Activated naive CD4-positive, alpha-beta T cell (primary cell): ENCODE results near the gene RREB1.
A peak's percentile ranks its signal among the peaks of the same experiment; 100 is the strongest.

ENCODE experiments used
- DNase-seq, 4 experiments: peaks; one replicate each; lab custom pipeline; 2025; lab: John Stamatoyannopoulos, UW

RREB1 gene

DNA sequence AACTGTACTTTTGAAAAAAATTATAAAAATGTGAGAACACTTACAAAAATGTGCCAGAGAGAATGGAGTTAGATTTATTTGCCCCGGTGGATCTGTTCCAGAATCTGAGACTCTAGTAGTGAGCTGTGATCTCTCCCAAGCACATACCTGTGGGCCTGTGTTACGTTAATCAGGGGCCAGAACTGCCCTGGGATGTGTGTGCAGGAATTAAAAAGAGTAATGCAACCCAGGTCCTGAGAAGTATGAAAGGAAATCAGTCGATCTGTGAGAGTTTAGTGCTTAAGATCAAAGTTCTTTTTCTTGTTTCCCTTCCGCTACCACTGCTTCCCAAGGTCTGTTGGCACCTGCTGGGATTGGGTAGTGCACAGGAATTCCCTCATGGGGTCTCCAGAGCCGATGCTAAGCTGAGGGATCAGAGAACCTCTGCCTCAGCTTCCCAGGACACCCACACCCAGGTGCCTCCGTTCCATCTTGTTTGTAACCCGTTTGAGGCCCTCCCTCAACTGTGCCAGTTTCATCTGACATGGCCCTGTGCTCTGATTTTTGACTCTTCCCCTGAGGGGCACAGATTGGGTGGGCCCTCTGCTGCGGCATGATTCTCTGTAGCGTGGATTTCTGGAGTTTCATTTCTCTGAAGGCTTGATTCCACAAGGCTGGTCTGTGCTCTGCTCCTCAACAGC, 87.7 kb downstream of the RREB1 start:
- DNase-seq, result no peak

DNA sequence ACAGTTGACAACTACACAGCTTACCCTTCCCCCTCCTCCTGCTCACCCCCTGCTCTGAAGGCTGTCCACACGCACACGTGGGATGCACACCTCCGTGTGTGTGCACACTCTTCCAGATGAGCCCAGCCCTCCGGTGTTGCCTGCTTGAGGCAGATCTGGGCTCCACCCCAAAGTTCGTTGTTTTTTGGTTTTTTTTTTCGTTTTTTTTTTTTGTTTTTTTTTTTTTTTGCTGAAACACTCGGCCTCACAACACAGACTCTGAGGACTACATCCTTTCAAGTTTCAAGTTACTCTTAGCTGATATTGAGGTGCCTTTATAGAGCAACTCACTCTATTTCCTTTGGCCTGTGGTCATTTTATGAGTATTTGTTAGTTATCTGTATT, 88.2 kb downstream of the RREB1 start:
- peak in 1 of 4 experiments; percentile 7 for DNase-seq

DNA sequence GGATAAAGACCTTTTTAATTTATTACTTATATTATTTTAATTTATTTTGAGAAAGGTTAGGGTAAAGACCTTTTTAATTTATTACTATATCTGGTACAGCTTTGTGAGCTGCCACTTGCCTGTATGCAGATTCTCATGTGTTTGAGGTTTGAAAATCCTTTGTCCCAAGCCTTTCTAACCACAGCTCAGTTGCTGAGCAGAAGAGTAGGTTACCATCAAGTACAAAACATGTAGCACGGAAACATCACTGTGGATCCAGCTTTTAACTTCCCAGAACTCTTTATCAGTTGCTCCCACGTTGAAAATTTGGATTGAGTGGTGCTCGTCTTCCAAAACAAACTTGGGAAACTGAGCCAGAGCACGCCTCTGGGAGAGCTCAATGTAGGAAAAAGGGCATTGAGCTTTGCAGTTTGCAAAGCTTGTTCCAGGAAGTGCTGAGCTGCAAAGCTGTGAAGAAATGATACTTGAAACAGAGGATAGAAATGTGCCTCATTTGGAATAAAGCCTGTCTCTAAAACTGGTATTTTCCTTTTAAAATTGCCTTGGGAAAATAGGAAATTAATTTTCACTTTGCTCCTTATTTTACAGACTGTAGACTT, 89.0 kb downstream of the RREB1 start:
- no peak for DNase-seq

DNA sequence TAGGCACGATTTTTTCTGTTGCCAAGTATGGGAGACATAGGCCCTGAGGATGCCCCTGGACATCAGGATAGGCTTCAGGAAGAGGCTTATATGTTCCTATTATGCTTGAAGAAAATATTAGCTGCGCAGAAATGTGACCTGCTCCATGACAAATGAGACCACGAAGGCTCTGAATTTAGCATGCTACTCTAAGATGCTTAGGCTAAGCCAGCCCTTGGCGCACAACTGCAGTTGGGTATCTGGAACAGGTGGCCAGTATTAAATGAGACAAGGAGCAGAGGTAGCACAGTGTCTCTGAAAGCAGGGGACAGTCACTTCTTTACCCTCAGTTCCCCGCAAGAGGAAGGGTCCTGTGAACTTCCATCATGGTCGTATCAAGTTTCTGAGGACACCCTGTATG, 90.0 kb downstream of the RREB1 start:
- no peak for DNase-seq

DNA sequence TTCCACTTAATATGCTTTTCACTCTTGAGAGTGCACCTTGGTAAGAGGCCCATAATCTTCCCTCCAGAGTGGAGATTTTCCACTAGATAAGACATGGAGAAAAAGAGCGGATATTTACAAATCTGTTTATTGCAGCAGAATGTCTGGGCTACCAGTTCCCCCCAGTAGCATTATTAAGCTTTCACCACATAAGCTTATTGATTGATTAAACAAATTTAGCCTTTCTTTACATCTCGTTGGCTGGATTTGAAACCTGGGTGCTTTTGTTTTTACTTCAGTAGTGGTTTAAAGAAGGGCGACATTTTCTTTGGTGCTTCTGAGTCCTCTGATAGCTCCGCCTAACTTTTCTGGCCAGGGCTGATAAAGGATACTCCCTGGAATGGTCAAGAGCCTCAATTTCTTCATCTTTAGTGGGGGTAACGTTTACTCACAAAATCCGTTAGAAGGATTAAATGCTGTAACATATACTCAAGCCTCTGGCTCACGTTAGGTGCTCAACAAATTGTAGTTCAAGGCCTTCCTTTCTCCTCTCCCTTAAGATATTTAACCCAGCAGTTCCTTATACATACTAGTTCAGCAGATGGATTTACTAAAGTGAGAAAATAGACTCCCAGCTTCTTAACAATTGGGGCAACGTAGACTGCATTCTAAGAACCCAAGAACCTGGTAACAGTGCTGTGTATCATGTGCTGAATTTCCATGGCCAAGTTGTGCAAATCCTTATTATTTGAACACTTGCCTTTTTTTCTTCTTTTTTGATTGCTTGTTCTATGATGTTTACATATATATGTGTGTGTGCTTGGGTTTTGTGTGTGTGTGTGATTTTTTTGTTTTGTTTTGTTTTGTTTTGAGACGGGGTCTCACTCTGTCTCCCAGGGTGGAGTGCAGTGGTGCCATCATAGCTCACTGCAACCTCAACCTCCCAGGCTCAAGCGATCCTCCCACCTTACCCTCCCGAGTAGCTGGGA, 91.4 kb downstream of the RREB1 start:
- DNase-seq, result no peak

DNA sequence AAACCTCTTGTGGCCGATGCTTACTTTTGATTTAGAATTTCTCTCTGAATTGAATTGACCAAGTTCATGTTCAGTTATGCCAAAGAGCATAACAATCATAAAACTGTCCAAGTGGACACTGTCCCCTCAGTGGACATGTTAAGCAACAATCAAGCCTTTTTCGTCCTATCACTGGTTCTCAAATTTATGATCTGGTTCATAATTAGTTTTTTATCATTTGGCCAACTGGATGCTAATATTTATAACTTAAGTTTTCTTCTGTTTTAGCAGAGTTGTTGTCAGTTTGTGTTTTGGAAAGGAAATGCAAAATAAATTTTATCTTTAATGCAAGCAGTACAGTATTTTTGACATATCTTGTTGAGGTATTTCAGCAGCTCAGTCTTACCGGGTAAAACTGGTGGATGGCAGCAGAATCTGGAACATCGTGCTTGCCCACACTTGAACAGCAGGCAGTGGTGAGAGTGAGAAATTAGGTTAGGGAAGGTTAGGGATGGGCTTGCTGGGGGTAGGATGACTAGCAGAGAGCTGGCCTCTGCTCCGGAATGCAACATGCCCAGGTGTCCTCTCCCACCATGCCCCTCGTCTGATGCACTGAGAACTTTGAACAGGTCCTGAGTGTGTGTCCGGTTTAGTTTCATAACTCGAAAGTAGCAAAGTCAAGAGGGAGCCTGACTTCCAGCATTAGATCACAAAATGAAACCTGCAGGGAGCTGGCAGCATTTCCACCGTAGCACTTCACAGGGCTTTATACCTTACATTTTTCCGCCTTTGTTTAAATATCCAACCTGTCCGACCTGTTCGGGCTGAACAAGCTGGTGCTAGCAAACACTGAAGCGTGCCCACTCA, 93.1 kb downstream of the RREB1 start:
- DNase-seq, result no peak

DNA sequence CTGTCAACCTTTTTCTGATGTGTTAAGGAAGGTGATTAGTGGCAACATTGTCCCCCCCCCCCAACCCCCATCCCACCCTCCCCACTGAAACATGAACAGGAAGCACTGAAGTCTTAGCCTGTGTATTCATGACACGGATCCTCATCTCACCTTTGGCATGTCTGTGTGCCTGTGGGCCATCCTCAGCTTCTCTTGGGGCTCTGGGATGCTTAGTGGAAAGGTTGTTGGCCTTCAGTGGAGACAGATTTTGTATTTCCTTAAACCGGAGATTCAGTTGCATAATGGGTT, 93.6 kb downstream of the RREB1 start:
- DNase-seq, result no peak

DNA sequence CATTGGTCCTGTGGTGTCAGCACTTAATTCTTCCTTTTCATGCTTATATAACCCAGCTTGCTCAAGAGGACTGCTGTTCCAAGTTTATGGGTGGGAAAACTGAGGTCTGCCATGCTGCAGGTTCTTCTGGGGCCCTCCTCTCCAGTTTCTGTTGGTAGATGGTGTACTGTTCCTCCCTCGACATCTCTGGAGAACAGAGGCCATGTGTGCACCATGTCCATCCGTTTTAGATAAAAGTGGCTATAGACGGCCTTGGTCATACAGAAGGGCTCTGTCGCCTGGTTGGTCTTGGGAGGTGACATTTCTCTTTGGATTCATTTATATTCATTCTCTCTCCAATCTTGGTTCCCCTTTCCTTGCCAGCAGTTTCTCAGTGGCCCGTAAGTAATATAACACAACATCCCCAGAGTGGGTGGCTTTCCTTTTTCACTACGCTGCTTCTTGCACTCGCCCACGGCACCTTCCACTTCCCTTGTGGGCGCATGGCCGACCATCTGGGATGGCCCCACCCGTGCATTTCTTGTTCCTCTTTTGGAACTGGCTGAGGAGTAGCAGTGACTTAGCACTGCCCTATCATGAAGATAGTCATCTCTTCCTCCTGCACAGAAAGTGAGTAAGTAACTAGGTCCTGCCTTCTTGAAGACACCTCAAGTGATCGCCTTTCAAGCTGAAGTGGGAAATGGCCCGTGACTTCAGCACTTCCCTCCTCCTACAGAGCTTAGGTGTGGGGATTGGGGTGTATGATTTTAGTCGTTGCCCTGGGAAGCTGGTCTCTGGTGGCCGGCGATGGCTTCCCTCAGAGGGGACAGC, 94.2 kb downstream of the RREB1 start:
- DNase-seq, result no peak

DNA sequence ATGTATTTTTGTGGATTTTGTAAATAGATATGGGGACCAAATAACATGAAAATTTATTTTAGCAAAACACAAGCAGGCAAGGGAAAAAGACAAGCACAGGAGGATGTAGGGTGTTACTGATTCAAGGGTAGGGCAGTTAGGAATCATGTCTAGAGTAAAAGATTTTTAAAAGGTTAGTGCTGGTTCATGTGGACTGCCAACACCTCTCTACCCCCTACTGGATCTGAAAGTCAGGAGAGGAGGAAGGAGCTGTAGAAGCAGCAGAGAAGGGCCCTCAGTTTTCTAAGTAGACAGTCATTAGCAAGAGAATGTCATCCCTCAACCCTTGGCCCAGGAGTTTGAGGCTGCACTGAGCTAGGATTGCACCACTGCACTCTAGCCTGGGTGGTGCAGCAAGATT, 95.2 kb downstream of the RREB1 start:
- DNase-seq, result no peak

DNA sequence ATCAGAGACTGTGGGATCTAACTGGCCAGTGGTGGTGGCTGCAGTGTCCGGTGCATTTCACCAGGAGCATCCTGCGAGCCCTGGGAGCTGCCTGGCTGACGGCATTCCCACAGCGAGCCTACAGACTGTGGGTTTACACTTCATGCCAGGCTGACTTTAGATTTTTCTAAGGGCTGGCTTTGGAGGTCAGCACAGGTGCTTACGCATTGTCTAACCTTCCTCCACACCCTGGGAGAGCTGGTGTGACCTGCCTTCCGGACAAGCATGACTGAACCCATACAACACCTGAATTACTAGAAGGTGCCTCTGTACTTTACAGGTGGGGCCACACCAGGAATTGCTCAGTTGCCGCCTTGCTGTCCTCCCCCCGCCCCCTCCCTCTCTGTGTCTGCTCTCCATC, 96.2 kb downstream of the RREB1 start:
- no peak for DNase-seq

DNA sequence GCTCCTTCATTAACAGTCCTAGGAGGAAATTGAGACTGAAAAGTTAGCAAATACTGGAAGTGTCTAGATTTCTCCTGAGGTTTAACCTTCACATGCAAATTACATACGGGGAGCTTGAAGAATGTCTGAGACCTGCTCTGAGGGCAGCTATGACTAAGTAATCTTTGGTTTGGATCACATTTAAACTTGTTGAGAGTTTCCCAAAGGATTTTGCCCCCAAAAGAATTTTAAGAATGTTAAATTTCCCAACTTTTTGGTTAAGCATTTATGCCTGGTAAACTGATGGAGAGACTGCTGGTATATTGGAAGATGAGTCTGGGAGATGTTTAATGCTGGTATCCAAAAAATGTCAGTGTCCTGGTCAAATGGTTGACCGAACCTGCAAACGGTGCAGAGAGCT, 97.0 kb downstream of the RREB1 start:
- no peak for DNase-seq

DNA sequence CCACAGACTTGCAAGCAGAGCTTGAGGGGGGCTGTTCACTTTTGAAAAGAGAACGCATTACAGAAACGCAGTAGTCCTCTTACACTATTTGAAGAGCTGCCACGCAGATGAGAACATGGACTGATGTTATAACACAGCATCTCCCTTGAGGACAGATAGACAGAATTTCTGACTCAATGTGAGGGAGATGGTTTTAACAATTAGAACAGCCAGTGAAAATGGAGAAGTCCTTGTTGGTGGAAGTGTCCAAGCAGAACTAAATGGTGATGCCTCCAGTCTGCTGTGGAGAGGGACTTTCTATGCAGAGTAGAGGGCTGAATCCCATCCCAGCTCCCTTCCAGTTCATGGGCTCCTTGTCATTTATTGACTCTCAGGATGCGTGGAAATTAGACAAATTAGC, 100.0 kb downstream of the RREB1 start:
- no peak for DNase-seq

DNA sequence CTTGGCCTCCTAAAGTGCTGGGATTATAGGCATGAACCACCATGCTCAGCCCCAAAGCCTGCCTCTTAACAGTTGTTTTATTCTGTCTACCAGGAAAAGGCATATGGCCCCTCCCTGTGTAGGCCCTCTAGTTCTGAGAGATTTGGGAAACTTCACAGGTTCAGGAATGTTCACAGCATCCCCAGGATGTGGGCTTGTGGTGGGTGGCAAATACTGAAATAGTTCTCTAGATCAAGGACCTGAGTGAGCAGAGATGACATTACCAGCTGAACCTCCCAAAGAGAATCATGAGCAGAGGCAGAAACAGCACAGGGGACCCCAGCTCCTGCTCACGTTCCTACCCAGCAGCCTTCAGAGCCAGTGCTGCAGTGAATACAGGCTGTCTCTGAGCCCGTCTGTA, 105.7 kb downstream of the RREB1 start:
- no peak for DNase-seq

DNA sequence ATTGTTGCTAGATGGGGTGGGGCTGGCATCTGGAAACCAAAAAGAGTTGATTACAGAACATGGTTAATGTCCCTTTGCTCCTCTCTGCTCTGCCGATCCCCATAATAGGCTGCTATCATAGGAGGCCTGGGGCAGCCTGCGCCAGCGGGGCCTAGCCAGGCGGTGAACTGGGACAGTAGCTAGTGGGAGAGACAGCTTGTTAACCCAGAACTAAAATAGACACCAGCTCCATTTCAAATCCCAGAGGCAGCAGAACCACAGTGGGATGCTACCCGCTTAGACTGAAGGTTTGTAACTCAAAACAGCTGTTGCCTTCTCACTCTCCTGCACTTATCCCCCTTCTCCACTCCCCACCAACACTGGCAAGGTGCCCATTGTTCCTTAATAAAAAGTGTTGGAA, 106.7 kb downstream of the RREB1 start:
- no peak for DNase-seq

DNA sequence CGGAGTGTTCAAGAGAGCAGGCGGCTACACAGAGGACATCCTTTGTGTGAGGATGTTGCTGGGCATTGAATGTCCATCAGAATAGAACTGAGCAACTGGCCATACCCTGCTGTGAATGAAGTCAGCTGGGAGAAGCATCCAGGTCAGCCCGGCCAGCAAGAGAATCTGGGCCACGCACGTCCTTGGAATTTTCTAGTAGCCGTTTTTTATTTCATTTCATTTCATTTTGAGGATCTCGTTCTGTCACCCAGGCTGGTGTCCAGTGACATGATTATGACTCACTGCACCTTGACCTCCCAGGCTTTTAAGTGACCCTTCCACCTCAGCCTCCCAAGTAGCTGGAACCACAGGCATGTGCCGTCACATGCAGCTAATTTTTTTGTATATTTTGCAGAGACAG, 107.4 kb downstream of the RREB1 start:
- DNase-seq, result no peak

DNA sequence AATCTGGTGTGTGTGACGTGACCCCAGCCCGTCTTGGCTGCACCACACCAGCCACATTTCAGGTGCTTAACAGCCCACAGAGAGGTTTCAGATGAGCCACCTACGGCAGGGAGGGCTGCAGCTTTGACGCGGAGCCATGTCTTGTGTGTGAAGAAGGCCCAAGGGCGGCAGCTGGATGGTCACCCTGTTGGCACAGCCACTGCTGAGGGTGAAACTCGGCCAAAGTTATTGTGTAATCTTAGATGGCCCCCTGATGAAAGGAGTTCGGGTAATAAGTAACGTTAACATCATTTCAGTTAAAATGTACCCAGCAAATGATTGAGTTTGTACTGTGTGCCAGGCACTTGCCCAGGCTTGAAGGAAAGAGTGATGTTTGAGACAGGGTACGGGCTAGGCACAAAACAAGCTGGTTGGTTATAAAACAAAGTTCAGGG, 108.1 kb downstream of the RREB1 start:
- no peak for DNase-seq

DNA sequence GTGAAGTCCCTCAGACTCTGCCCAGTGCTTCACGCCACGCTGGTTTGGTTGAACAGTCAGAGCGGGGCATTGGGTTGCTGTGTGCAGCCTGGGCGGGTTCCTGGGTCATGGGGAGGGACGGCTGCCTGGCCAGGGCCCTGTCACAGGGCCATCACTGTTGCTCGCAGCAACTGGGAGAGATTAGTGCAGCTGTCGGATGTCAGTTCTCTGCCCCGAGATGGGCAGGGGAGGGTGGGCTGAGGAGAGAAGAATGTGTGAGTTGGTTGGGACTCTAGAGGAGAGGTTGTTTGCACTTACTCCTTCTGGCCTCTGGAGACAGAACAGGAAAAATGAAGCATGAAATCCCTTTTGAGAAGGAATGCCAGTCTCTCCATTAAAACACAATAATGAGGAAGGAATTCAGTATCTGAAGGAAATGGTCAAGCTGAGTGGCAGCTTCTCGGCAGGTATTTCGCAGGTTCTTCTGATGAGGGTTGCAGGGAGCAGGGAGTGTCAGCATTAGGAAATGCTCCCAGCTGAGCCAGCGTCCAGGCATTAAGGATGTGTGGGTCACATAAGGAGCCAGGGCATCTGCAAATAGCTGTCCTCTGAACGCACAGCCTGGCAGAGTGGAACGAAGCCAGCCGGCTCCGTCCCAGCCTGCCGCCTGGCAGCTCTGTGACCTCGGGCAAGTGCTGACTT, 109.3 kb downstream of the RREB1 start:
- DNase-seq, result no peak

DNA sequence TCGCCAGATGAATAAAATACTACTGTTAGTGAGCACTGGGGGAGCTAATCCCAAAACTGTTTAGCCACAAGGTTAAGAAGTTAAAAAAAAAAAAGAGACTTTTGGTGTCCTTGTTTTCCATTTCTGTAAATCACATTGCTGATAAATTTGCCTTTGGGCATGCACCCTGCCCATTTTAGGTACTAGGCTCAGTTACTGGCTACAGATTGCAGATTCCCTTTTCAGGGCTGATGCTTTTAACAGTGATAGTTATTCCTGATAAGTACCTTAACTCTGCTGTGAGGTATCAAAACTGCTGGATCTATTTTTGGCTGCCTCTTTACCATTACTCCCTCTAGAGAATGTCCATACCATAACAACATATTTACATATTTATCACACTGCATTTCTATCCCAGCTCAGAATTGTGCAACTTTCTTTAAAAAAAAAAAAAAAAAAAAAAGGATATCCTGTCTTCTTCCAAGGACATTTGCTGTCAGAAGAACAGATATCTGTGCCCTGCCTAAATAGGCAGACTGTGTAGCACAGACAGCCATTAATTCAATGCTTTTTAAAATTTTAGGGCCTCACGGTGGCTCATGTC, 110.7 kb downstream of the RREB1 start:
- no peak for DNase-seq

DNA sequence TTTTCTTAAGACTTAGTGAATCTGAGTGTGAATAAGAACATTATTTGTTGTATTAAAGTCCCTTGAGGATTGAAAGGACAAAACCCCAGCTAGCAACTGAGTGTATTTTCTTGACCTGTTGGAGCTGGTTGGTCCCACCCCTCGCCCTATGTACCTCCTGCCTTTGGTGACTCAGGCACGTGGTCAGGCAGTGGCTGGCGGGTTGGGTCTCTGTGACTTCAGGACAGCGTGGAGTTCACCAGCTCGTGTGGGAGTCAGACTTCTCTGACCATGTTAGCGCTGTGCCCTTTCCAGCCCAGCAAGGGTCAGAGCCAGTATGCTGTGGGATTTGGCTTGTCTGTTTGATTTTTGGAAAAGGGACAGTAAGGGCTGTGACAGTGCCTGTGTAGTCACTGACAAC, 111.5 kb downstream of the RREB1 start:
- no peak for DNase-seq

DNA sequence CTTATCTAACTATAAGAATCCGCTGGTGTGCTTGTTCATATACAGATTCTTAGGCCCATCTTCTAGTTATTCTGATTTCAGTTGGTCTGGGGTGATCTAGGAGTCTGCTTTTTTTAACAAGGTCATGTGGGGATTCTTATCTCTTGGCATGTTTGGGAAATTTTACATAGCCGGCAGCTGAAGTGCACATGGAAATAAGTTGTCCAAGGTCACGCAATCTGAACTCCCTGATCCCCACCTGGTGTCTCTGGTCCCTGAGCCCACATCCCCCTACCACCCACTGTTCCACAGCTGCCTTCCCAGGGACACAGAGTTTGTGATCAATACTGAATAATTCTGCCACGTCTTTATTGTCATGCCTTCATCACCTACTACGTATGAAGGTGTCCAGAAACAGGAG, 114.4 kb downstream of the RREB1 start:
- no peak for DNase-seq

DNA sequence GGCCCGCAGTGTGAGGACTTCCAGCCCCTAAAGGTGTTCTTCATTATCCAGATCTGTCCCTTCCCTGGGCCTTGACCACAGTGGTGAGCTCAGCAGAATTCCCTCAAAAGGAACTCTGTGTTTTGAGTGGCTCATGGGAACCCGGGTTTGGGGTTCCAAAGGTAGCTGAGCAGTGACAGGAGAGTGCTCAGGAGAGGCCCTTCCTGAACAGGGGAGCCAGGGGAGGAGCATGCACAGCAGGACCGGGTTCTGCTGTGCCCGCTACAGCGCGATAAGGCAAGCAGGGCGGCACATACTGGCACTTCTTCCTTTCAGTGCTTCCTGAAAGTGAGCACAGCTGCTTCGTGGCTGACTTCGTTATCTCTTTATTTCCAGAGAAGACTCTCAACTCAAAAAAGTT, 117.0 kb downstream of the RREB1 start:
- no peak for DNase-seq
